Measurements from ENCODE around the gene GJA1. TPM values are rescaled to one million over a fixed set of nuclear protein-coding genes. Genes with fewer than 3 reads are reported as not detected.

The GJA1 gene
- total and polyA plus RNA-seq, 2 of the 4 experiments (the other 2 are of a cell fraction) = 180 to 323 TPM

GRCh38 chr6:121439926-121440325 lies 4.5 kb downstream of the GJA1 start:
- H3K4me2 ChIP-seq (ENCODE audit: low read depth, low read length) = peak overlapping the region; percentile 89
- in situ Hi-C loops (cut with MboI; ENCODE audit: low sequenced_read_pairs) = loop anchor here (5.0 to 10.0 kb wide), 2 partner anchors 155 to 407 kb away; no protein-coding TSS in a partner anchor
- peak overlapping the region; percentile 65; the same call in 1 of the 2 replicates for H3K9ac ChIP-seq (ENCODE audit: low read depth, low read length)
- H4K20me1 ChIP-seq (ENCODE audit: insufficient read depth, low read length) = peaks cover 48% of the 10 kb centered on the region
- H3K27ac ChIP-seq (ENCODE audit: insufficient read depth, low read length) = no peak overlapping the region
- no peak overlapping the region for H2AK9ac ChIP-seq (replicated peaks; ENCODE audit: low read depth, low read length, poor library complexity)
- H3K9me3 ChIP-seq (ENCODE audit: control insufficient read depth, insufficient read depth, low read length) = no peaks in the 10 kb centered on the region
- H4K5ac ChIP-seq (ENCODE audit: low read depth, low read length) = no peak overlapping the region
- H3K36me3 ChIP-seq (ENCODE audit: control insufficient read depth, insufficient read depth, low read length) = peaks cover 6% of the 10 kb centered on the region
- POLR2A ChIA-PET (ENCODE audit: unreplicated experiment) = no interaction called here
- CTCF ChIA-PET = interaction anchor here (0.6 kb wide), 1 partner anchor 583 kb away, joined by 5 read pairs; no protein-coding TSS in a partner anchor
- no peak overlapping the region for H4K8ac ChIP-seq (ENCODE audit: low read depth in 2 of 2, low read length in 2 of 2)
- peaks cover 0 to 37% of the 10 kb centered on the region in 2 experiments; a peak in 2 of 4 replicates for H3K79me1 ChIP-seq (ENCODE audit: low read depth in 1 of 2, low read length in 2 of 2)
- peaks cover 8% of the 10 kb centered on the region; the same call in 1 of the 2 replicates for H3K9me1 ChIP-seq (ENCODE audit: insufficient read depth, low read length)
- dilution Hi-C loops (cut with HindIII; ENCODE audit: low sequenced_read_pairs, unreplicated experiment) = no loop called here
- H3K14ac ChIP-seq (replicated peaks; ENCODE audit: low read depth, low read length) = no peak overlapping the region
- peak overlapping the region; percentile 11; the same call in 1 of the 2 replicates for H3K23ac ChIP-seq (ENCODE audit: low read depth, low read length)
- H2BK15ac ChIP-seq (ENCODE audit: low read depth, low read length) = no peak overlapping the region
- no CpG with 5 or more reads among the region's 4 CpGs for WGBS, 2 experiments (ENCODE audit: extremely low coverage in 2 of 2, insufficient read length in 1 of 2)
- no peak overlapping the region for H4K91ac ChIP-seq (ENCODE audit: insufficient read depth, low read depth, low read length)
- no peak overlapping the region for H2AFZ ChIP-seq (replicated peaks; ENCODE audit: low read length, poor library complexity)
- ATAC-seq (ENCODE audit: low read depth) (no peak), DNase-seq (no peak)
- H2BK120ac ChIP-seq (ENCODE audit: low read depth, low read length) = 0 out of 2 replicates have a peak overlapping the region, but pooled peaks have one; percentile 10
- H3K4me3 ChIP-seq (ENCODE audit: insufficient read depth, low read depth, low read length) = no peak overlapping the region; the same call in 1 of the 2 replicates
- H2BK5ac ChIP-seq (ENCODE audit: low read depth, low read length, poor library complexity, severe bottlenecking) = peak overlapping the region; percentile 30
- no peaks in the 10 kb centered on the region for H3K27me3 ChIP-seq (ENCODE audit: control insufficient read depth, insufficient read depth, low read length)
- H2BK20ac ChIP-seq (ENCODE audit: low read depth, low read length) = no peak overlapping the region
- peaks cover 15% of the 10 kb centered on the region for H3K4me1 ChIP-seq (ENCODE audit: control insufficient read depth, insufficient read depth, low read length)
- no peak overlapping the region for H2AK5ac ChIP-seq (ENCODE audit: low read depth, low read length)
- H3K4ac ChIP-seq (ENCODE audit: low read depth, low read length) = peak overlapping the region; percentile 18; the same call in 1 of the 2 replicates
- no peak overlapping the region for H3K18ac ChIP-seq (ENCODE audit: low read depth, low read length)
- H3K56ac ChIP-seq (ENCODE audit: extremely low read depth, insufficient read depth, low read length) = no peak overlapping the region
- intact Hi-C loops (cut with micrococcal nuclease) = loop anchor here (5.0 kb wide), 2 partner anchors 62 to 672 kb away; no protein-coding TSS in a partner anchor
- no TSS peak for BruUV-seq (replicated peaks)
- TF ChIP-seq CTCF (conservative IDR thresholded peaks at IDR 0.05; ENCODE audit: low read depth, low read length) = no peak
- no peak for TF ChIP-seq FOS (IDR thresholded peaks at IDR 0.05; ENCODE audit: low read depth, low read length)
- no peak for TF ChIP-seq RAD21 (IDR thresholded peaks at IDR 0.05; ENCODE audit: low read length)
- no peak for TF ChIP-seq MAZ (IDR thresholded peaks at IDR 0.05; ENCODE audit: borderline replicate concordance, low read depth, low read length)
- no peak for TF ChIP-seq USF2 (IDR thresholded peaks at IDR 0.05; ENCODE audit: low read depth, low read length)
- TF ChIP-seq MAFK (IDR thresholded peaks at IDR 0.05; ENCODE audit: low read depth, low read length) = no peak
- no peak for TF ChIP-seq NFE2L2 (IDR thresholded peaks at IDR 0.05; ENCODE audit: low read depth, low read length)
- no peak for TF ChIP-seq CHD1 (IDR thresholded peaks at IDR 0.05; ENCODE audit: low read depth, low read length)
- TF ChIP-seq ELK1 (IDR thresholded peaks at IDR 0.05; ENCODE audit: borderline replicate concordance, low read depth, low read length) = no peak
- no peak for TF ChIP-seq BHLHE40 (IDR thresholded peaks at IDR 0.05; ENCODE audit: low read depth, low read length)
- TF ChIP-seq CEBPB (IDR thresholded peaks at IDR 0.05; ENCODE audit: low read depth, low read length) = no peak
- TF ChIP-seq MXI1 (IDR thresholded peaks at IDR 0.05; ENCODE audit: borderline replicate concordance, low read depth, low read length) = no peak
- no peak for TF ChIP-seq SMC3 (IDR thresholded peaks at IDR 0.05; ENCODE audit: low read depth, low read length)
- no peak for TF ChIP-seq RFX5 (IDR thresholded peaks at IDR 0.05; ENCODE audit: low read depth, low read length)

All from IMR-90 (cell line).